Measurements from ENCODE around the gene COL15A1.

GRCh38 chr9:98902925-98903324 lies 40.8 kb upstream of the COL15A1 start:
- TF ChIP-seq CTCF (conservative IDR thresholded peaks at IDR 0.05; ENCODE audit: low read length) (no peak), EZH2phosphoT487 (IDR thresholded peaks at IDR 0.05; ENCODE audit: borderline replicate concordance) (no peak)
